HL-60/S4 (cell line): ENCODE data around the gene RBMS3.
"Not testable (repeated sequence)": the region's sequence is repeated elsewhere in the genome, so short reads cannot be mapped to it uniquely, and the experiment has no call there.

ENCODE experiments used
- in situ Hi-C: fragments of 300-500 bp; cut with MboI; formaldehyde crosslinking; loops from 2 replicates; pipeline ENCODE4 v1.14.3; 2022; ENCODE audit warnings: low sequenced_read_pairs

RBMS3 gene

GRCh38 chr3:29759411-29760225 is 478.7 kb downstream of the RBMS3 start:
- in situ Hi-C loops, result no loop called here

GRCh38 chr3:29760226-29760685 is 479.4 kb downstream of the RBMS3 start:
- in situ Hi-C loops, result no loop called here

- in situ Hi-C loops, result no loop called here
Observed at GRCh38 chr3:29761517-29761916, 480.6 kb downstream of the RBMS3 start.

- in situ Hi-C loops, result no loop called here
Observed at GRCh38 chr3:29763115-29763514, 482.2 kb downstream of the RBMS3 start.

- in situ Hi-C loops, result no loop called here
Observed at GRCh38 chr3:29764041-29764440, 483.2 kb downstream of the RBMS3 start.

- in situ Hi-C loops, result no loop called here
Observed at GRCh38 chr3:29764603-29765254, 483.9 kb downstream of the RBMS3 start.

- in situ Hi-C loops, result no loop called here
Observed at GRCh38 chr3:29771602-29772001, 490.7 kb downstream of the RBMS3 start.

GRCh38 chr3:29772436-29772835 is 491.6 kb downstream of the RBMS3 start:
- in situ Hi-C loops, result no loop called here

- in situ Hi-C loops, result no loop called here
Observed at GRCh38 chr3:29773481-29773880, 492.6 kb downstream of the RBMS3 start.

GRCh38 chr3:29775340-29775739 is 494.5 kb downstream of the RBMS3 start:
- in situ Hi-C loops, result no loop called here

- in situ Hi-C loops, result no loop called here
Observed at GRCh38 chr3:29777869-29778268, 497.0 kb downstream of the RBMS3 start.

GRCh38 chr3:29789686-29790085 is 508.8 kb downstream of the RBMS3 start:
- in situ Hi-C loops, result no loop called here

GRCh38 chr3:29796808-29797207 is 515.9 kb downstream of the RBMS3 start:
- in situ Hi-C loops, result no loop called here

- in situ Hi-C loops, result no loop called here
Observed at GRCh38 chr3:29802057-29802456, 521.2 kb downstream of the RBMS3 start.

GRCh38 chr3:29804044-29804443 is 523.2 kb downstream of the RBMS3 start:
- in situ Hi-C loops, result no loop called here

- in situ Hi-C loops, result no loop called here
Observed at GRCh38 chr3:29805757-29806156, 524.9 kb downstream of the RBMS3 start.

GRCh38 chr3:29808324-29808723 is 527.5 kb downstream of the RBMS3 start:
- in situ Hi-C loops, result not testable (repeated sequence)

GRCh38 chr3:29822071-29822470 is 541.2 kb downstream of the RBMS3 start:
- in situ Hi-C loops, result no loop called here

- in situ Hi-C loops, result no loop called here
Observed at GRCh38 chr3:29823233-29823632, 542.4 kb downstream of the RBMS3 start.

- in situ Hi-C loops, result no loop called here
Observed at GRCh38 chr3:29826712-29827111, 545.8 kb downstream of the RBMS3 start.

GRCh38 chr3:29827756-29828155 is 546.9 kb downstream of the RBMS3 start:
- in situ Hi-C loops, result no loop called here

- in situ Hi-C loops, result no loop called here
Observed at GRCh38 chr3:29829340-29829739, 548.5 kb downstream of the RBMS3 start.
